GM10248 (cell line): ENCODE measurements around the gene GOSR1.
"Not testable (repeated sequence)": the region's sequence is repeated elsewhere in the genome, so short reads cannot be mapped to it uniquely, and the experiment has no call there.

Experiments used
- CTCF ChIA-PET: fragments of 300-600 bp; sonication (Branson Sonifier 250); formaldehyde crosslinking; extraction: SDS; loops from one replicate; lab custom pipeline; 2021; ENCODE audit warnings: antibody characterized with exemption; lab: Yijun Ruan, JAX
- POLR2A ChIA-PET: fragments of 350-650 bp; sonication (Branson Sonifier 250); formaldehyde crosslinking; extraction: SDS; loops from one replicate; lab custom pipeline; 2020; ENCODE audit warnings: antibody characterized with exemption; lab: Yijun Ruan, JAX
- DNase-seq: peaks from one replicate; pipeline ENCODE4 v3.0.0; 2012; ENCODE audit errors: extremely low spot score
- CTCF ChIP-seq: IDR thresholded peaks from 2 replicates; pipeline ENCODE4 v1.5.1; 2012; ENCODE audit warnings: mild to moderate bottlenecking, low read depth; ENCODE audit errors: extremely low read depth, missing control alignments, control extremely low read depth

GOSR1 gene

GRCh38 chr17:30565073-30565935, 88.1 kb downstream of the GOSR1 start:
- no peak for DNase-seq
- POLR2A ChIA-PET = no interaction called here
- CTCF ChIA-PET = no interaction called here
- no peak for TF ChIP-seq CTCF

- POLR2A ChIA-PET, CTCF ChIA-PET, DNase-seq: not testable (repeated sequence)
Observed at GRCh38 chr17:30566104-30566503, 88.9 kb downstream of the GOSR1 start.

GRCh38 chr17:30566516-30567225, 89.5 kb downstream of the GOSR1 start:
- CTCF ChIA-PET, POLR2A ChIA-PET, DNase-seq: not testable (repeated sequence)

GRCh38 chr17:30567231-30568116, 90.3 kb downstream of the GOSR1 start:
- no peak for DNase-seq
- CTCF ChIA-PET = no interaction called here
- TF ChIP-seq CTCF = no peak
- POLR2A ChIA-PET = no interaction called here

GRCh38 chr17:30568117-30568430, 90.9 kb downstream of the GOSR1 start:
- ChIA-PET CTCF (no interaction called here), POLR2A (interaction anchor here (0.6 kb wide), 1 partner anchor 380 kb away, joined by 3 read pairs; no protein-coding TSS in a partner anchor)
- TF ChIP-seq CTCF = no peak
- no peak for DNase-seq

- CTCF ChIA-PET, DNase-seq, POLR2A ChIA-PET: not testable (repeated sequence)
Observed at GRCh38 chr17:30569531-30570175, 92.4 kb downstream of the GOSR1 start.

- POLR2A ChIA-PET = no interaction called here
- CTCF ChIA-PET = no interaction called here
- no peak for DNase-seq
- no peak for TF ChIP-seq CTCF
Observed at GRCh38 chr17:30570191-30570590, 93.0 kb downstream of the GOSR1 start.
